Mammary epithelial cell (primary cell): ENCODE data around the gene ANKRD40CL.

Experiments
- CTCF ChIP-seq, 2 donors: IDR thresholded peaks in 1 of 2; conservative IDR thresholded peaks in 1 of 2; 2 replicates each; pipeline ENCODE4 v1.5.1; 2011 to 2012; ENCODE audit warnings: inconsistent platforms in 2 of 2, low read length in 2 of 2, mild to moderate bottlenecking in 2 of 2, control low read depth in 1 of 2, low read depth in 1 of 2; ENCODE audit not compliant: insufficient read depth in 1 of 2; ENCODE audit errors: extremely low read depth in 1 of 2
- EZH2 ChIP-seq: IDR thresholded peaks from 2 replicates; pipeline ENCODE4 v1.6.1; 2012; ENCODE audit warnings: low read length, inconsistent platforms, borderline replicate concordance

- TF ChIP-seq EZH2 (no peak), CTCF (conservative IDR thresholded peaks at IDR 0.05 in 1 of 2, IDR thresholded peaks at IDR 0.05 in 1 of 2; ENCODE audit: extremely low read depth in 1 of 2, insufficient read depth in 1 of 2, low read depth in 1 of 2, low read length in 2 of 2) (no peak)
These were observed 48.0 kb downstream of the ANKRD40CL start, which contains the start of gene LUC7L3 for GRCh38 chr17:50719144-50719923.
